Measurements from ENCODE around the gene TMEM233.

DNA sequence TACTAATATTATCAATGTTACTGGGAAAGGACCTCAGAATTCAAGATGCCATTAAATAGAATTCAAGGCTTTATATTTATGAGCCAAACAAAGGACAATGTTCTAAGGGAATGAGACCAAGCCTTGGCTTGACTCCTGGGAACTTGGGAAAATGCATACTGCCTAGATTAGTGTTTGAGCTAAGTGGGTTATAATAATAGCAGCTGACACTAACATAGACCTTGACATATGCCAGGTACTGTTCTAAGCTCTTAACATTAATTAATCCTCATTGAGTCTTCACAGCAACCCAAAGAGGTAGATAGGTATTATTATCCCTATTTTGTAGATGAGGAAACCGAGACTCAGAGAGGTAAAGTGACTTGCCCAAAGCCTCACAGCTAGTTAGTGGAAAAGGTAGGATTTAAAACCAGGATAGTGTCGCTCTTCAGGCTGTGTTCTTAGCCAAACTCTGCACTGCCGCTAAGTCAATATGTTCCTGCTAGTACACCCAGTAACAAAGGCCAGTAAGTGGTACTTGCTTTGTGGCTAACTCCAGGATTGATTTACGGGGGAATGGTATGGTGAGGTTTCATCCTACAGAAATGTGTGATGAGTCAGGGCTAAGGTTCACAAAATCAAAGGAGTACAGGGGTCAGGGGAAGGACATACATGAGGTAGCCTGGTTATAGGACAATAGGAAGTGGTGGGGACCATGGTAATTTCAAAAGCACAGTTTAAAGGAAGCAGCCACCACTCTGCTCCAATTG, 38.5 kb downstream of the TMEM233 start:
- TF ChIP-seq KDM1A (IDR thresholded peaks at IDR 0.05; ENCODE audit: borderline replicate concordance) (no peak), EZH2 (IDR thresholded peaks at IDR 0.05; ENCODE audit: borderline replicate concordance, control insufficient read depth, low read depth, low read length) (no peak), SREBF2 (IDR thresholded peaks at IDR 0.05; ENCODE audit: low read length) (no peak), MYC (IDR thresholded peaks at IDR 0.05; ENCODE audit: insufficient read depth, insufficient read length, insufficient replicate concordance, low read length, severe bottlenecking) (no peak), YY1 (IDR thresholded peaks at IDR 0.05; ENCODE audit: low read depth, low read length) (no peak), POLR2AphosphoS2 (IDR thresholded peaks at IDR 0.05; ENCODE audit: low read depth, low read length) (no peak), EP300 (IDR thresholded peaks at IDR 0.05; ENCODE audit: borderline replicate concordance in 1 of 2, control insufficient read depth in 1 of 2, low read depth in 2 of 2, low read length in 2 of 2) (no peak), POLR2AphosphoS5 (IDR thresholded peaks at IDR 0.05; ENCODE audit: low read length) (no peak), MTA2 (IDR thresholded peaks at IDR 0.05; ENCODE audit: low read depth) (no peak), GABPA (IDR thresholded peaks at IDR 0.05; ENCODE audit: low read depth) (no peak)
- TF ChIP-seq, protein P1, sequence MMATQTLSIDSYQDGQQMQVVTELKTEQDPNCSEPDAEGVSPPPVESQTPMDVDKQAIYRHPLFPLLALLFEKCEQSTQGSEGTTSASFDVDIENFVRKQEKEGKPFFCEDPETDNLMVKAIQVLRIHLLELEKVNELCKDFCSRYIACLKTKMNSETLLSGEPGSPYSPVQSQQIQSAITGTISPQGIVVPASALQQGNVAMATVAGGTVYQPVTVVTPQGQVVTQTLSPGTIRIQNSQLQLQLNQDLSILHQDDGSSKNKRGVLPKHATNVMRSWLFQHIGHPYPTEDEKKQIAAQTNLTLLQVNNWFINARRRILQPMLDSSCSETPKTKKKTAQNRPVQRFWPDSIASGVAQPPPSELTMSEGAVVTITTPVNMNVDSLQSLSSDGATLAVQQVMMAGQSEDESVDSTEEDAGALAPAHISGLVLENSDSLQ (IDR thresholded peaks at IDR 0.05) = no peak
- TF ChIP-seq, protein P2, sequence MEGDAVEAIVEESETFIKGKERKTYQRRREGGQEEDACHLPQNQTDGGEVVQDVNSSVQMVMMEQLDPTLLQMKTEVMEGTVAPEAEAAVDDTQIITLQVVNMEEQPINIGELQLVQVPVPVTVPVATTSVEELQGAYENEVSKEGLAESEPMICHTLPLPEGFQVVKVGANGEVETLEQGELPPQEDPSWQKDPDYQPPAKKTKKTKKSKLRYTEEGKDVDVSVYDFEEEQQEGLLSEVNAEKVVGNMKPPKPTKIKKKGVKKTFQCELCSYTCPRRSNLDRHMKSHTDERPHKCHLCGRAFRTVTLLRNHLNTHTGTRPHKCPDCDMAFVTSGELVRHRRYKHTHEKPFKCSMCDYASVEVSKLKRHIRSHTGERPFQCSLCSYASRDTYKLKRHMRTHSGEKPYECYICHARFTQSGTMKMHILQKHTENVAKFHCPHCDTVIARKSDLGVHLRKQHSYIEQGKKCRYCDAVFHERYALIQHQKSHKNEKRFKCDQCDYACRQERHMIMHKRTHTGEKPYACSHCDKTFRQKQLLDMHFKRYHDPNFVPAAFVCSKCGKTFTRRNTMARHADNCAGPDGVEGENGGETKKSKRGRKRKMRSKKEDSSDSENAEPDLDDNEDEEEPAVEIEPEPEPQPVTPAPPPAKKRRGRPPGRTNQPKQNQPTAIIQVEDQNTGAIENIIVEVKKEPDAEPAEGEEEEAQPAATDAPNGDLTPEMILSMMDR (IDR thresholded peaks at IDR 0.05 in 2 of 3, conservative IDR thresholded peaks at IDR 0.05 in 1 of 3; ENCODE audit: control insufficient read depth in 2 of 3, extremely low read depth in 1 of 3, insufficient read depth in 1 of 3, low read depth in 3 of 3, low read length in 3 of 3) = no peak

Data from GM12878 (cell line).